IMR-90 (cell line): Measurements from ENCODE around the gene RRP1. TPM values are rescaled to one million over a fixed set of nuclear protein-coding genes. Genes with fewer than 3 reads are reported as not detected.

Experiments used
- ATAC-seq: fragments of 200-7000 bp; cut with Tn5 transposase; 2 replicates; pipeline ENCODE4 v1.9.1; 2020; ENCODE audit warnings: low read depth, mild to moderate bottlenecking, moderate library complexity
- BruUV-seq: library from RNA; stranded (reverse); fragments of 400-500 nt; replicated peaks from 2 replicates; lab custom pipeline; 2021; lab: Mats Ljungman, UMichigan
- CTCF ChIA-PET: fragments of 300-600 bp; formaldehyde crosslinking; extraction: SDS; loops from one replicate; lab custom pipeline; 2021; ENCODE audit warnings: antibody characterized with exemption; lab: Yijun Ruan, JAX
- POLR2A ChIA-PET: fragments of 300-600 bp; sonication (Branson Sonifier 250); formaldehyde crosslinking; loops from one replicate; lab custom pipeline; 2022; ENCODE audit warnings: antibody characterized with exemption; ENCODE audit not compliant: unreplicated experiment; lab: Charles Lee
- DNase-seq: peaks from one replicate; pipeline ENCODE4 v3.0.0; 2013
- H2AFZ ChIP-seq: replicated peaks from 2 replicates; pipeline ENCODE3; 2013; ENCODE audit warnings: low read length, mild to moderate bottlenecking; ENCODE audit not compliant: poor library complexity
- H2AK5ac ChIP-seq: 2 replicates; pipeline ENCODE4 v1.6.1; 2013; ENCODE audit warnings: low read depth, low read length, inconsistent platforms
- H2AK9ac ChIP-seq: replicated peaks from 2 replicates; pipeline ENCODE3; 2013; ENCODE audit warnings: mild to moderate bottlenecking, low read depth, low read length, moderate library complexity; ENCODE audit not compliant: poor library complexity
- H2BK120ac ChIP-seq: 2 replicates; pipeline ENCODE4 v1.6.1; 2013; ENCODE audit warnings: low read depth, low read length, inconsistent platforms
- H2BK15ac ChIP-seq: 3 replicates; pipeline ENCODE4 v1.6.1; 2013; ENCODE audit warnings: low read depth, low read length, inconsistent platforms
- H2BK20ac ChIP-seq: 2 replicates; pipeline ENCODE4 v1.6.1; 2013; ENCODE audit warnings: low read depth, mild to moderate bottlenecking, inconsistent platforms, low read length, moderate library complexity
- H2BK5ac ChIP-seq: 2 replicates; pipeline ENCODE4 v1.6.1; 2013; ENCODE audit warnings: mild to moderate bottlenecking, low read depth, low read length, inconsistent platforms; ENCODE audit not compliant: poor library complexity, severe bottlenecking
- H3K14ac ChIP-seq: replicated peaks from 2 replicates; pipeline ENCODE4 v1.6.1; 2013; ENCODE audit warnings: low read depth, low read length, inconsistent platforms
- H3K18ac ChIP-seq: 2 replicates; pipeline ENCODE4 v1.6.1; 2013; ENCODE audit warnings: low read depth, low read length, control low read depth
- H3K23ac ChIP-seq: 2 replicates; pipeline ENCODE4 v1.6.1; 2013; ENCODE audit warnings: low read depth, low read length, inconsistent platforms
- H3K27ac ChIP-seq: 2 replicates; pipeline ENCODE4 v1.5.1; 2013; ENCODE audit warnings: mild to moderate bottlenecking, control low read depth, low read length; ENCODE audit not compliant: insufficient read depth
- H3K27me3 ChIP-seq: 2 replicates; pipeline ENCODE4 v1.6.1; 2013; ENCODE audit warnings: low read length; ENCODE audit not compliant: control insufficient read depth, insufficient read depth
- H3K36me3 ChIP-seq: 2 replicates; pipeline ENCODE4 v1.6.1; 2013; ENCODE audit warnings: low read length, mixed read lengths; ENCODE audit not compliant: control insufficient read depth, insufficient read depth
- H3K4ac ChIP-seq: 2 replicates; pipeline ENCODE4 v1.6.1; 2013; ENCODE audit warnings: low read depth, low read length, inconsistent platforms
- H3K4me1 ChIP-seq: 2 replicates; pipeline ENCODE4 v1.6.1; 2013; ENCODE audit warnings: low read length, mixed read lengths; ENCODE audit not compliant: control insufficient read depth, insufficient read depth
- H3K4me2 ChIP-seq: 2 replicates; pipeline ENCODE4 v1.6.1; 2013; ENCODE audit warnings: low read depth, mild to moderate bottlenecking, control low read depth, low read length, moderate library complexity
- H3K4me3 ChIP-seq: 2 replicates; pipeline ENCODE4 v1.5.1; 2013; ENCODE audit warnings: low read depth, mild to moderate bottlenecking, control low read depth, low read length, moderate library complexity; ENCODE audit not compliant: insufficient read depth
- H3K56ac ChIP-seq: 2 replicates; pipeline ENCODE4 v1.6.1; 2013; ENCODE audit warnings: low read length, inconsistent platforms; ENCODE audit not compliant: insufficient read depth; ENCODE audit errors: extremely low read depth
- H3K79me1 ChIP-seq, 2 experiments: 2 replicates each; pipeline ENCODE4 v1.6.1; 2013; ENCODE audit warnings: low read length in 2 of 2, inconsistent platforms in 1 of 2, low read depth in 1 of 2
- H3K9ac ChIP-seq: 2 replicates; pipeline ENCODE4 v1.6.1; 2013; ENCODE audit warnings: low read depth, low read length, control low read depth
- H3K9me1 ChIP-seq: 2 replicates; pipeline ENCODE4 v1.6.1; 2013; ENCODE audit warnings: low read length, inconsistent platforms; ENCODE audit not compliant: insufficient read depth
- H3K9me3 ChIP-seq: 2 replicates; pipeline ENCODE4 v1.6.1; 2013; ENCODE audit warnings: low read length; ENCODE audit not compliant: control insufficient read depth, insufficient read depth
- H4K20me1 ChIP-seq: 2 replicates; pipeline ENCODE4 v1.6.1; 2013; ENCODE audit warnings: low read length, inconsistent platforms; ENCODE audit not compliant: insufficient read depth
- H4K5ac ChIP-seq: 2 replicates; pipeline ENCODE4 v1.6.1; 2013; ENCODE audit warnings: mild to moderate bottlenecking, low read depth, low read length, control low read depth
- H4K8ac ChIP-seq, 2 experiments: 2 replicates each; pipeline ENCODE4 v1.6.1; 2013; ENCODE audit warnings: low read depth in 2 of 2, low read length in 2 of 2, control low read depth in 1 of 2, inconsistent platforms in 1 of 2
- H4K91ac ChIP-seq: 2 replicates; pipeline ENCODE4 v1.6.1; 2013; ENCODE audit warnings: low read depth, low read length, inconsistent platforms; ENCODE audit not compliant: insufficient read depth
- BHLHE40 ChIP-seq: fragments of 150-350 bp; IDR thresholded peaks from 2 replicates; pipeline ENCODE4 v1.6.1; 2016; ENCODE audit warnings: mild to moderate bottlenecking, low read depth, low read length
- CEBPB ChIP-seq: IDR thresholded peaks from 2 replicates; pipeline ENCODE4 v1.6.1; 2012; ENCODE audit warnings: low read depth, low read length, improper control_type of control experiment
- CHD1 ChIP-seq: IDR thresholded peaks from 2 replicates; pipeline ENCODE4 v1.6.1; 2012; ENCODE audit warnings: low read depth, low read length, improper control_type of control experiment
- CTCF ChIP-seq: conservative IDR thresholded peaks from 2 replicates; pipeline ENCODE4 v1.5.1; 2012; ENCODE audit warnings: mild to moderate bottlenecking, low read depth, low read length, improper control_type of control experiment
- ELK1 ChIP-seq: fragments of 150-350 bp; IDR thresholded peaks from 2 replicates; pipeline ENCODE4 v1.6.1; 2016; ENCODE audit warnings: low read depth, mild to moderate bottlenecking, low read length, moderate library complexity, borderline replicate concordance
- FOS ChIP-seq: fragments of 150-350 bp; IDR thresholded peaks from 2 replicates; pipeline ENCODE4 v1.6.1; 2016; ENCODE audit warnings: low read depth, low read length
- MAFK ChIP-seq: IDR thresholded peaks from 2 replicates; pipeline ENCODE4 v1.6.1; 2012; ENCODE audit warnings: low read depth, low read length, improper control_type of control experiment
- MAZ ChIP-seq: IDR thresholded peaks from 2 replicates; pipeline ENCODE4 v1.6.1; 2012; ENCODE audit warnings: low read depth, mild to moderate bottlenecking, low read length, improper control_type of control experiment, moderate library complexity, borderline replicate concordance
- MXI1 ChIP-seq: IDR thresholded peaks from 2 replicates; pipeline ENCODE4 v1.6.1; 2012; ENCODE audit warnings: low read depth, mild to moderate bottlenecking, low read length, moderate library complexity, borderline replicate concordance
- NFE2L2 ChIP-seq: fragments of 150-350 bp; IDR thresholded peaks from 2 replicates; pipeline ENCODE4 v1.6.1; 2016; ENCODE audit warnings: low read depth, mild to moderate bottlenecking, low read length
- POLR2A ChIP-seq: IDR thresholded peaks from 2 replicates; pipeline ENCODE4 v1.6.1; 2012; ENCODE audit warnings: mild to moderate bottlenecking, low read depth, low read length
- RAD21 ChIP-seq: IDR thresholded peaks from 2 replicates; pipeline ENCODE4 v1.6.1; 2012; ENCODE audit warnings: low read length, improper control_type of control experiment
- RCOR1 ChIP-seq: IDR thresholded peaks from 2 replicates; pipeline ENCODE4 v1.6.1; 2012; ENCODE audit warnings: mild to moderate bottlenecking, low read length, improper control_type of control experiment; ENCODE audit not compliant: insufficient replicate concordance
- RFX5 ChIP-seq: IDR thresholded peaks from 2 replicates; pipeline ENCODE4 v1.8.0; 2012; ENCODE audit warnings: low read depth, mild to moderate bottlenecking, low read length, moderate library complexity
- SMC3 ChIP-seq: fragments of 150-350 bp; IDR thresholded peaks from 2 replicates; pipeline ENCODE4 v1.6.1; 2016; ENCODE audit warnings: low read depth, mild to moderate bottlenecking, antibody characterized with exemption, low read length, moderate library complexity
- USF2 ChIP-seq: fragments of 150-350 bp; IDR thresholded peaks from 2 replicates; pipeline ENCODE4 v1.6.1; 2017; ENCODE audit warnings: mild to moderate bottlenecking, antibody characterized with exemption, low read length, low read depth
- WGBS, 2 experiments: methylation state at CpG; one replicate each; pipeline versions ENCODE4 v1.1.5 to v1.1.7; 2013; ENCODE audit warnings: missing lambda C conversion rate in 2 of 2; ENCODE audit not compliant: insufficient read length in 1 of 2; ENCODE audit errors: extremely low coverage in 2 of 2; 5-methylcytosine and 5-hydroxymethylcytosine counted together
- dilution Hi-C: fragments of 300-500 bp; cut with HindIII; formaldehyde crosslinking; loops from one replicate; pipeline ENCODE4 v1.14.3; 2018; ENCODE audit warnings: low sequenced_read_pairs; ENCODE audit not compliant: unreplicated experiment
- in situ Hi-C: fragments of 300-500 bp; cut with MboI; formaldehyde crosslinking; loops from 3 replicates; pipeline ENCODE4 v1.14.3; 2019; ENCODE audit warnings: low sequenced_read_pairs, inconsistent platforms, mixed read lengths
- intact Hi-C: fragments of 100-400 bp; cut with micrococcal nuclease; formaldehyde crosslinking; loops from 2 replicates; pipeline ENCODE4 v1.10.0; 2022
- polyA plus RNA-seq, 3 experiments: library from polyadenylated mRNA; depleted of rRNA; stranded (reverse); fragments of >200 nt; gene quantifications; 2 replicates each; pipeline ENCODE4 v1.2.3, GENCODE V29; 2012; ENCODE audit warnings: low replicate concordance in 1 of 3
- total RNA-seq: library from RNA; depleted of rRNA; stranded (reverse); fragments of >200 nt; gene quantifications from 2 replicates; pipeline ENCODE4 v1.2.3, GENCODE V29; 2012

The RRP1 gene
- total and polyA plus RNA-seq, 2 of the 4 experiments (the other 2 are of a cell fraction) = 20.2 to 23.3 TPM

- Histone ChIP-seq H4K20me1 (peaks cover 7% of the 10 kb centered on the region; the same call in 1 of the 2 replicates), H2AFZ (no peak overlapping the region), H3K9me3 (no peaks in the 10 kb centered on the region), H2AK9ac (no peak overlapping the region), H3K27me3 (no peaks in the 10 kb centered on the region; the same call in 1 of the 2 replicates), H3K23ac (no peak overlapping the region), H3K36me3 (no peaks in the 10 kb centered on the region), H4K8ac (no peak overlapping the region), H3K79me1 (peaks cover 0 to 11% of the 10 kb centered on the region in 2 experiments; a peak in 2 of 4 replicates), H3K4me3 (no peak overlapping the region), H2AK5ac (0 out of 2 replicates have a peak overlapping the region, but pooled peaks have one; percentile 4), H4K5ac (no peak overlapping the region), H4K91ac (no peak overlapping the region), H3K9ac (no peak overlapping the region), H3K18ac (no peak overlapping the region), H2BK15ac (no peak overlapping the region), H3K4me1 (peaks cover 3% of the 10 kb centered on the region), H2BK5ac (no peak overlapping the region), H3K27ac (no peak overlapping the region), H2BK120ac (no peak overlapping the region), H3K9me1 (peaks cover 1% of the 10 kb centered on the region; the same call in 1 of the 2 replicates), H3K4ac (no peak overlapping the region), H3K4me2 (no peak overlapping the region), H3K14ac (no peak overlapping the region), H3K56ac (no peak overlapping the region), H2BK20ac (no peak overlapping the region)
- in situ Hi-C loops = no loop called here
- intact Hi-C loops = no loop called here
- no peak for DNase-seq
- no TSS peak for BruUV-seq
- no CpG with 5 or more reads among the region's 5 CpGs for WGBS, 2 experiments
- ChIA-PET POLR2A (no interaction called here), CTCF (no interaction called here)
- TF ChIP-seq NFE2L2 (no peak), ELK1 (no peak), RCOR1 (no peak), POLR2A (no peak), USF2 (no peak), CHD1 (no peak), FOS (no peak), BHLHE40 (no peak), SMC3 (no peak), CTCF (no peak), CEBPB (no peak), MAZ (no peak), RAD21 (no peak), RFX5 (no peak), MXI1 (no peak), MAFK (no peak)
- no peak for ATAC-seq
- dilution Hi-C loops = no loop called here
Observed at GRCh38 chr21:43779660-43780059, 9.7 kb upstream of the RRP1 start.
